HG03045 (cell line): Measurements from ENCODE around the gene POLD1.

ENCODE experiments used
- ATAC-seq: cut with Tn5 transposase; IDR thresholded peaks from one replicate; pipeline ENCODE4 v1.9.1; 2021; ENCODE audit warnings: mild to moderate bottlenecking, moderate library complexity; ENCODE audit not compliant: unreplicated experiment

Gene POLD1

DNA sequence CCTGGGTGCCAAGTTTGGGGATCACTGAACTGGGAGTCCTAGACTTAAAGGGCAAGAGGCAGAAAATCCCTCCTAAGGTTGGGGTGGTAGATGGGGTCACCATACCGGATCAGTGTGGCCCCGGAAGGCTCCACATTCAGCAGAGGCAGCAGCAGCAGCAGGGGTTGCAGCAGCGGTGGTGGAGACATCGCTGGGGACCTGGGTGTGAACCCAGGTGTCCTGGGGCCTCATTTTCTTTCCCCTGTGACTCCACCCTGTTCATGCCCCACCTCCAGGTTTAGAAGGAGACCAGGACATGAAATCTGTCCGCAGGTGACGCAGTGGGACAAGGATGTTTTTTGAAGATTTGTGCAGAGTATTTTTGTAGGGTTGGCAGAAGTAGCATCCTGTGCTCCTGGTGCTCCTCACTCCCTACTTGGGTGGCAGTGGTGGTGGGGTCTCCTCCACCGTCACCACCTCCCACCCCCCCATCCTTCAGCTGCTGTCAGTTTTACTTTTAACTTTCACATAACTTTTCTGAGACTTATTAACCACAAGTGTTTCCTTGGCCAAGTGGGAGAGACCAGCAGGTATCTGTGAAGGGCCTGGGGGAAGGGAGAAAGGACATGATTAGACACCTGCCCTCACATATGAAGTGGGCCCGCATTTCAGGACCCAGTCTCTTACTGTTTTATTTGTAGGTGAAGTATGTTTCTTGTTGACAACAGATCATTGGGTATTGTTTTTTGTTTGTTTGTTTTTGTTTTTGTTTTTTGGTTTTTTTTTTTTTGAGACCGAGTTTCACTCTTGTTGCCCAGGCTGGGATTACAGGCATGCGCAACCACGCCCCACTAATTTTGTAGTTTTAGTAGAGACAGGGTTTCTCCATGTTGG lies 18.5 kb upstream of the POLD1 start, which contains the start of gene NAPSA:
Gene NAPSA (minus strand): TSS at position 206 of the 873 bp plus-strand sequence. CDS start 18 bp downstream, at position 188.
- ATAC-seq: no peak

DNA sequence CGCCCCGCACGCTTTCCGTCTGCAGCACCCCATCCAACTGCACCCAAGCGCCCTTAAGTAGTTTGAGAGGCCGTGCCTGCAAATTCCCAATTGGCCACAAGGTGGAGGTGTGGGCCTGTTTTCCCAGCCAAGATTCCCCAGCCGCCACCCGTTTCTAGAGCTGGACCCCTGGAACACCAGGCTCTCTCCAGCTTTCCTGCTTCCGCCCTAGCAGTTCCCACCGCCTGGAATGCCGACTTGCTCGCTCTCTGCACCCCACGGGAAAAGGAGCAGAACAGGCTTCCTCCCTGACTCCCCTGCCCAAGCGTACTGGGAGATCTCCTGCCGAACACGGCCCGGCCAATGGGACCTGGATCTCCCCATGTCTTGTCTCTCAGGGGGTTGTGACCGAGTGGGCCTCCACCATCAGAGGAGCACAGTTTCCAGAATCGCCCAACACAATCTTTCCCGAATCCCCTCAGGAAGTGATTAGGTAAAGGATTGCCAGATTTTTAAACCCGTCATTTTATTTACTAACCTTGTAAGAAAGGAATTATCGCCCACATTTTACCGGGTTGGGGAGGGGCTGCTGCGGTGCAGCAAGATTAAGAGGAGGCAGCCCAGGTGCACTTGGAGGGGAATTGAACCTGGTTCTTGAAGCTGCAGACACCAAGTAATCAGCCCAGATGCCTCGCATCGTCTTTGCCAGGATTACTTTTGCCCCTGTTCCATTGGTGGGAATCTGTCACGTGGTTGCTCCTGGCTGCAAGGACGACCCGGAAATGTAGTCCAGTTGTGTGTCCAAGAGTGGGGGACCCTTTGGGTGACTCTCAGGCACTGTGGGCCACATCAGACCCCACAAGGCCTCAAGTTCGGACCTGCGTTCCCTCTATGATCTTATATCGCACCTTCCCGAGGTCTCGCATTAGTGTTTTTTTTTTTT lies 15.2 kb upstream of the POLD1 start:
- ATAC-seq: peak; percentile 48

DNA sequence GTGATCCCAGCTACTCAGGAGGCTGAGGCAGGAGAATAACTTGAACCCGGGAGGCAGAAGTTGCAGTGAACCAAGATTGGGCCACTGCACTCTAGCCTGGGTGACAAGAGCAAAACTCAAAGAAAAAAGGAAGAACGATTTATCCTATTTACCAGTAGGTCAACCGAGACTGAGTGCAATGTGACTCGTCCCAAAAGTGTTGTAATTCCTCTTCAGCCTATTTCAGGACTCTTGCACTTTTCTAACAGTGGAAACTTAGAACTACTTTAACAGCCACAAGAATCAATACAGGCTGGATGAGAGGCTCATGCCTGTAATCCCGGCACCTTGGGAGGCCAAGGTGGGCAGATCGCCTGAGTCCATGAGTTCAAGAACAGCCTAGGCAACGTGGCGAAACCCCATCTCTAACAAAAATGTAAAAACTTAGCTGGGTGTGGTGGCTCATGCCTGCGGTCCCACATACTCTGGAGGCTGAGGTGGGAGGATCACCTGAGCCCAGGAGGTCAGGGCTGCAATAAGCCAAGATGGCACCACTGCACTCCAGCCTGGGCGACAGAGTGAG lies 12.2 kb upstream of the POLD1 start:
- ATAC-seq: no peak

DNA sequence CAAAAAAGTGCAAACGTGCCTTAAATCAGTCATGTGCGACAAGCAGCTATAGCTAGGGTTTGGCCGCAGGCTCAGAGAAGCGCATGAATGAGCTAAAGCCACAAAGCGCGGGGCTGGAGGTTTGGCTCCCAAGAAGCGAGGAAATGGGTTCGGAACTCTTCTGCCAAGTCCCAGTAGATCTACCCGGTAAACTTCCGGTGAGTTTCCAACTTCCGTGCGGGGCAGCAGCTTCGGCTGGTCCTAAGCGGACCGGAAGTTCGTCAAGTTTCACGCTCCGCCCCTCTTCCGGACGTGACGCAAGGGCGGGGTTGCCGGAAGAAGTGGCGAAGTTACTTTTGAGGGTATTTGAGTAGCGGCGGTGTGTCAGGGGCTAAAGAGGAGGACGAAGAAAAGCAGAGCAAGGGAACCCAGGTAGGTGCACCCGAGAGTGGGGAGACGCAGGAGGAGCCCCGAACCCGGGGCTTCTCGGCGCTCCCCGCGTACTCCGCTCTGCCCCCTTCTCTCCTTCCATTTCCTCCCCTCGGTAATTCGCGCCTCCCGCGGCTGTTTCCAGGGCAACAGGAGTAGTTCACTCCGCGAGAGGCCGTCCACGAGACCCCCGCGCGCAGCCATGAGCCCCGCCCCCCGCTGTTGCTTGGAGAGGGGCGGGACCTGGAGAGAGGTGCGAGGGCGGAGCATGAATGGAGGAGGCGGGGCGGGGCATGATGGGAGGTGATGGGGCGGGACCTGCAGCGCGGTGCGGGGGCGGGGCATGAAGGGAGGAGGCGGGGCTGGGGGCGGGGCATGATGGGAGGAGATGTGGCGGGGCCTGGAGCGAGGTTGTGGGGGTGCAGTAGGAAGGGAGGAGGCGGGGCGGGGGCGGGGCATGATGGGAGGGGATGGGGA lies 7.7 kb upstream of the POLD1 start, which contains the start of gene NR1H2:
Gene NR1H2 (plus strand): TSS at position 292 of the 885 bp plus-strand sequence. CDS start 1,149 bp downstream, outside the sequence.
- ATAC-seq: peak; percentile 76

DNA sequence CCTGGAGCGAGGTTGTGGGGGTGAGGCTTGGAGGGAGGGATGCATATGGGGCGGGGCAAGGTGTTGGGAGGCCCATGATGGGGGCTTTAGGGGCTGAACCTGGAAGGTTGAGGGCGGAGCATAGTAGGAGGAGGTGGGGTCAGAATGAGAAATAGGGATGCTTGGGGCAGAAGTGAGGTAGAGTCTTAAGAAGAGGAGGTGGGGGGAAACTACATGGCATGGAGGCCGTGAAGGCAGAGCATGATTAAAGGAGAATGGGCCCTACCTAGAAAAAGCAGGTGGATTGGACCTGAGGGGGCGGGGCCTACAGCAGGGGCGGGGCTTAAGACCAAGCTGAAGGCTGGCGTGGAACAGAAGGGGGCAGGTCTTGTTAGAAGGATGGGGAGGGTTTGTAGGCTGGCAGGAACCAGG lies 7.1 kb upstream of the POLD1 start:
- no peak for ATAC-seq

DNA sequence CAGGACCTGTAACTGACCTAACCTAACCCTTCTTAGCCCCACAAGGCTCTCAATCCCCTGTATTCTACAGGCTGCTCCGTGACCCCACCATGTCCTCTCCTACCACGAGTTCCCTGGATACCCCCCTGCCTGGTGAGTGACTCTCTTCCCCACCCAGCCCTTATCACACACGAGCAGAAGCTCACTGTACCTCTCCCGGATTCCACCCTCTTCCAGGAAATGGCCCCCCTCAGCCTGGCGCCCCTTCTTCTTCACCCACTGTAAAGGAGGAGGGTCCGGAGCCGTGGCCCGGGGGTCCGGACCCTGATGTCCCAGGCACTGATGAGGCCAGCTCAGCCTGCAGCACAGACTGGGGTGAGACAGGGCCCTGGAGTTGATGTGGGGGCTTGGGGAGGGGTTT lies 6.6 kb upstream of the POLD1 start:
- no peak for ATAC-seq

DNA sequence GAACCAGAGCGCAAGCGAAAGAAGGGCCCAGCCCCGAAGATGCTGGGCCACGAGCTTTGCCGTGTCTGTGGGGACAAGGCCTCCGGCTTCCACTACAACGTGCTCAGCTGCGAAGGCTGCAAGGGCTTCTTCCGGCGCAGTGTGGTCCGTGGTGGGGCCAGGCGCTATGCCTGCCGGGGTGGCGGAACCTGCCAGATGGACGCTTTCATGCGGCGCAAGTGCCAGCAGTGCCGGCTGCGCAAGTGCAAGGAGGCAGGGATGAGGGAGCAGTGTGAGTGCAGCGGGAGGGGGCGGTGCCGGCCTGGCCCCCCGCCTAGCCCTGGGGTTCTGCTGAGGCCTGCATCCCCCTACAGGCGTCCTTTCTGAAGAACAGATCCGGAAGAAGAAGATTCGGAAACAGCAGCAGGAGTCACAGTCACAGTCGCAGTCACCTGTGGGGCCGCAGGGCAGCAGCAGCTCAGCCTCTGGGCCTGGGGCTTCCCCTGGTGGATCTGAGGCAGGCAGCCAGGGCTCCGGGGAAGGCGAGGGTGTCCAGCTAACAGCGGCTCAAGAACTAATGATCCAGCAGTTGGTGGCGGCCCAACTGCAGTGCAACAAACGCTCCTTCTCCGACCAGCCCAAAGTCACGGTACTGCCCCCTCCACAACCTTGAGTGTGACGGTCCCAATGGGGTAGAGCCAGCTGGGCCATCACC lies 5.8 kb upstream of the POLD1 start:
- ATAC-seq: no peak

DNA sequence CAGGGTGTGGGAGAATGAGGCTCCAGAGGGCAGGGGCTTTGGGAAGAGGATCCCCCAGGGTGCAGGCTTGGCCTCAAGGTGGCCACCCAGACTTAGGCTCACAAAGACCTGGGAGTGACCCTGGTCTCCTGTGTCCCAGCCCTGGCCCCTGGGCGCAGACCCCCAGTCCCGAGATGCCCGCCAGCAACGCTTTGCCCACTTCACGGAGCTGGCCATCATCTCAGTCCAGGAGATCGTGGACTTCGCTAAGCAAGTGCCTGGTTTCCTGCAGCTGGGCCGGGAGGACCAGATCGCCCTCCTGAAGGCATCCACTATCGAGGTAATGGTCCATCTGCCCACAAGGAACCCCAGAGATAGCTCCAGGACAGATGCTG lies 5.3 kb upstream of the POLD1 start:
- ATAC-seq: no peak

DNA sequence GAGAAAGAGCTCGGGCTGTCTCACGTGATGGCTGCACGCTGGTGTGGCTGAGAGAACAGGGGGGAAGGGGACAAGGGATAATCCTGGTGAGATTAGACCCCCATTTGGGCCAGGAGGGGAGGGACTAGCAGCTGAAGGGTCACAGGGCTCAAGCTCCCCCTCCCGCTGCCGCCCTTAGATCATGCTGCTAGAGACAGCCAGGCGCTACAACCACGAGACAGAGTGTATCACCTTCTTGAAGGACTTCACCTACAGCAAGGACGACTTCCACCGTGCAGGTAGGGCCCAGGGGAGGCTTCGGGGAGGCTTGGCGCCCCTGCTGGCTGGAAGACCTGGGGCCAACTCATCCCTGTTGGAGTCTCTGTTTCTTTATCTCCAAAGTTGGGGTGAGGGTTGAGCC lies 4.5 kb upstream of the POLD1 start:
- no peak for ATAC-seq

DNA sequence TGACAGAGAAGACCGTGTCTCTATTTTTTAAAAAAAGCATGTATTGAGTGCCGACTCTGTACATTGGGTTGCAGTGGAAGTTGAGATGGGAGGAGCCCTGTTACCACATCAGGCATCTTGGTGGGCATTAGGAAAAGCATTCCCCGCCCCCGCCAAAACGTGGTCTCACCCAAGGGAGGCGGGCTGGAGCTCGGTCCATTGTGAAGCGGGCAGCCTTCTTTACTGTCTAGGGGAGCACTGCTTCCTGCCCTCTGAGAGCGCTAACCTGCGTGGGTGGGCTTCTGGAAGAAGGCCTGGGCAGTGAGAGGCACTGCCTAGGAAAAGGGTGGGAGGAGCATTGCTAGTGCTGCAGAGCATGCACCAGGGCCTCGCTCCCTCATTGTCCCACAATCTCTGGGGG lies 4.0 kb upstream of the POLD1 start:
- no peak for ATAC-seq

DNA sequence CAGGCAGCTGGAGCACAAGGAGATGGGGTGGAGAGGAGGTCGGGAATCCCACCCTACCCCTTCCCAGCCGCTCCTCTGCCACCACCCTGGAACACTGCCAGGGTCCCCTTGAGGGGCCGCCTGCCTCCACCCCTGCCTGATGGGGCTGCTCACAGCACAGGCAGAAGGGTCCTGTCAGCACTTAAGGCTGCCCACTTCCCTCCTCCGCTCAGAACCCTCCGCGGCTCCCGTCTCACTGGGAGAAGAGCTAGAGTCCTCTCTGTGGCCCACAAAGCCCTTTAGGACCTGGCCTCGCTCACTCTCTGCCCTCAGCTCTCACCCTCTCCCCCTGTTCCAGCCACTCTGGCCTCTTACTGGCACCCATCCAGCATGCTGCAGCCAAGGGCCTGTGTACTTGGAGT lies 3.4 kb upstream of the POLD1 start:
- no peak for ATAC-seq

DNA sequence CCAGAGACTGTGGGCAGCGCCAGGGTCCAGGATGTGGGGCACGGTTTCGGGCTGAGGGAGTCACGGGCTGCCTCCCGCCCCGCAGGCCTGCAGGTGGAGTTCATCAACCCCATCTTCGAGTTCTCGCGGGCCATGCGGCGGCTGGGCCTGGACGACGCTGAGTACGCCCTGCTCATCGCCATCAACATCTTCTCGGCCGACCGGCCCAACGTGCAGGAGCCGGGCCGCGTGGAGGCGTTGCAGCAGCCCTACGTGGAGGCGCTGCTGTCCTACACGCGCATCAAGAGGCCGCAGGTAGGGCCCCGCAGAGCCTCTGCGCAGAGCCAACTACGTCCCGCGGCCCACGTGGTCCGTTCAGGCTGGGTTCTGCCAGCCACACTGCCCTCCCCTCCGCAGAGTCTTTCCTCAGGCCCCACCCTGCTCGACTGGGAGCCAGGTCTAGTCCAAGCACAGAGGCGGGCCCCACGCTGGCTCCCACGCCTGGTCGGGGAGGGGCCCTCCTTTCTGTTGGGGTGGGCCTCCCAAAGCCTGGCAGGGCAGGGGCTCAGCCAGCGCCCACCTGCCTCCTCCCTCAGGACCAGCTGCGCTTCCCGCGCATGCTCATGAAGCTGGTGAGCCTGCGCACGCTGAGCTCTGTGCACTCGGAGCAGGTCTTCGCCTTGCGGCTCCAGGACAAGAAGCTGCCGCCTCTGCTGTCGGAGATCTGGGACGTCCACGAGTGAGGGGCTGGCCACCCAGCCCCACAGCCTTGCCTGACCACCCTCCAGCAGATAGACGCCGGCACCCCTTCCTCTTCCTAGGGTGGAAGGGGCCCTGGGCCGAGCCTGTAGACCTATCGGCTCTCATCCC lies 2.0 kb upstream of the POLD1 start:
- no peak for ATAC-seq

DNA sequence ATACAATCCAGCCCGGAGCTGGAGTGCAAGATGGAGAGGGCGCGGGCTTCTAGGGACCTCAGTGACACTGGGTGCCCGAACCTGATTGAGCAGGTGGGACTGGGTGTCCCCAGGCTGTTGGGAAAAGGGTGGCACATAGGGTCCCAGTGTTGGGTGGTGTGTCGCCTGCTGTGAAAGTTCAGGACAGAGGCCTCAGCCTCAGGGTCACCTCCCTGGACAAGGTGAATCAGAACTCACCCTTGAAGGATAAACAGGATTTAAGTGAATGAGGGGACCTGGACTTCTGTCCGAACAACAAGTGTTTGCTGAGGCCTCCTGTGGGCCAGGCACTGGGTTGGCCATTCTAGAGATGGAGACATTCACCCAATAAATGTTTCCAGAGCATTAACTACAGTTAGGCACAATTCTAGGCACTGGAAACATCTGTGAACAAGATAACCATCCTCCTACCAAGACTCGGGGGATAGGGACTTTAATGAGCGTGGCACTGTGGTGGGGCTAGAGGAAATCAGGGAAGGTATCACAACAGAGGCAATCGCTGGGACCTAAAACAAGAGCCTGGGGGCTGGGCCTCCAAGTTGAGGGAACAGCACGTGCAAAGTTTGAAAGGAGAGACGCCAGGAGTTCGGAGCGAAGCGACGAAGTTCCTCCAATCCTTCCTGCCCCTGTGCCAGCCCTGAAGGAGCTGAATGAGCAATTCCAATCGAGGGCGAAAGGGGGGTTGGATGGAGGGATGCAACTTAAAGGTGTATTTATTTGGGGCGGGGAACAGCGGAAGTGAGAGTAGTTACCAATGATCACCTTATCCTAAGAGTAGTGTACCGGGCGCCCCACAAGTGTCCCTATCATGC lies 921 bp upstream of the POLD1 start:
- peak; percentile 1 for ATAC-seq

DNA sequence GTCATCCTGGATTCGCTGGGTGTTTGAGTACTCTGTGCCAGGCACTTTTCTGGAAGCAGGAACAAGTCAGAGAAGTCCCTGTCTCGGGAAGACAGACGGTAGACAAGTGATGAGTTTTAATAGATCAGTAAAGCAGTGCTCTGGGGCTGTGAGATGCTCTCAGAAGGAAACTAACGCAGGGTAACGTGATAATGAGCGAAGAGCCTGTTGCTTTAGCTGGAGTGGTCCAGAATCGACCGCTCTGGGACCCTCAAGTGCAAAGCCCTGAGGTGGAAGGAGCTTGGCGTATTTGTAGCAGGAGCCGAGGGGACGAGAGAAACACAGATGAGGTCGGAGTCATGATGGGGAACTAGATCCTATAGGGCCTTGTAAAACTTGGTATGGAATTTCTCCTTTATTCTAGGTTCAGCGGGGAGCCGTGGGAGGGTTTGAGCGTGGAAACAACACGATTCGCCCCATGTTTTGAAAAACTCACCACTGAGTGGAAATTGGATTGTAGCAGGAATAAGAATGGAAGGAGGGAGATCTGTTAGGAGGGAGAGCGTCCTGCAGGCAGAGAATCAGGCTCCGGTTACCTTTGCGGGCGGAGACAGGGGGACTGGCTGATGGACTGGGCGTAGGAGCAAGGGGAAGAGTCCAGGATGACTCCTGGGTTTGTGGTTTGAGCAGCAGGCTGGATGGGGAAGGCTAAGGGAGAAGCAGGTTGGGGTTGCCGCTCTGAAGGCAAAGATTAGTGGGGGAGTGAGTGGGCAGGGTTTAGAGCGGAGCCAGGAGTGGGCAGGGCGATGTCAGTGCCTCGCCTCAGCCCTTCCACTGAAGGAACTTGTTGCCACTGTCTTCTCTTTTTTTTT lies 763 bp downstream of the POLD1 start:
- no peak for ATAC-seq

DNA sequence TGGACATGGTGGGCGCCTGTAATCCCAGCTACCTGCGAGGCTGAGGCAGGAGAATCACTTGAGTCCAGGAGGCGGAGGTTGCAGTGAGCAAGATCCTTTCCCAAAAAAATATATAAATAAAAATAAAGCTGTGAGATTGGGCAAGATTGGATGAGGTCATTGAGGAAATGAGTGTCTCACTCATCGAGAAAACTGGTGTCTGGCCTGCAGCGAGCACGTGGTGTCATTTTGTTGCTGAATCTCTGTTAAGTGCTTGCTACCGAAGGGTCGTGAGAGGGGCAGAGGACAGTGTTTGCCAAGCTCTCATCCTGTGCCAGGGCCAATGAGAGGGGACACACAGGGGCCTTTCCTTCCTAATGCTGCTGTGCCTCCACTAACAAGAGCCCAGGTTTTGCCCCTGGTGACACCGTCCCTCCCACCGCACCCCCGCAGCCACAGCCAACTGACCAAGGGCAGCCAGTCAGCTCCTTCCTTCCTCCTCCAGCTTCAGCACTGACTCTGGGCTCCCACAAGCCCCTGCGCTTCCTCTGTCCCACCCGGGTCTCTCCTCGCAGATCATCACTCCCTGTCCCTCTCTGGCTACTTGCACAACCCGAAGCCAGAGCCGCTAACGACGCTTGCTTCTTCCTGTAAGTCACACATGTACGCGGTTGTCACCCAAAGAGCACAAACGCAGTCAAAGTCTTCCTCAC lies 3.2 kb downstream of the POLD1 start:
- no peak for ATAC-seq

DNA sequence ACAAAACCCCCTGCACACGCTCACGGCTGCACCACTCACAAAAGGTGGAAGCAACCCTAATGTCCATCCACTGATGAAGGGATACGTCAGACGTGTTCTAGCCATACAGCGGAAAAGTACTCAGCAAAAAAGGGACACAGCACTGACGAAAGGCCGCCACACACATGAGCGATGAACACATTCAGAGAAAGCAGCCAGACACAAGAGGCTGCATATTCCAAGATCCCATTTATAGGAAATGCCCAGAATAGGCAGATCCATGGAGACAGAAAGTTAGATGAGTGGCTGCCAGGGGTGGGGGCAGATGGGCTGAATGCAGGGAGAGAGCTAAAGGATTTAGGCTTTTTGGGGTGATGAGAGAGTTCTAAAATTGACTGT lies 3.7 kb downstream of the POLD1 start:
- no peak for ATAC-seq
